ENCODE data around the gene DMRT1. TPM values are rescaled to one million over a fixed set of nuclear protein-coding genes. Genes with fewer than 3 reads are reported as not detected.
A peak's percentile ranks its signal among the peaks of the same experiment; 100 is the strongest.

The DMRT1 gene
- not detected for polyA plus RNA-seq (ENCODE audit: insufficient read length in 4 of 4)

DNA sequence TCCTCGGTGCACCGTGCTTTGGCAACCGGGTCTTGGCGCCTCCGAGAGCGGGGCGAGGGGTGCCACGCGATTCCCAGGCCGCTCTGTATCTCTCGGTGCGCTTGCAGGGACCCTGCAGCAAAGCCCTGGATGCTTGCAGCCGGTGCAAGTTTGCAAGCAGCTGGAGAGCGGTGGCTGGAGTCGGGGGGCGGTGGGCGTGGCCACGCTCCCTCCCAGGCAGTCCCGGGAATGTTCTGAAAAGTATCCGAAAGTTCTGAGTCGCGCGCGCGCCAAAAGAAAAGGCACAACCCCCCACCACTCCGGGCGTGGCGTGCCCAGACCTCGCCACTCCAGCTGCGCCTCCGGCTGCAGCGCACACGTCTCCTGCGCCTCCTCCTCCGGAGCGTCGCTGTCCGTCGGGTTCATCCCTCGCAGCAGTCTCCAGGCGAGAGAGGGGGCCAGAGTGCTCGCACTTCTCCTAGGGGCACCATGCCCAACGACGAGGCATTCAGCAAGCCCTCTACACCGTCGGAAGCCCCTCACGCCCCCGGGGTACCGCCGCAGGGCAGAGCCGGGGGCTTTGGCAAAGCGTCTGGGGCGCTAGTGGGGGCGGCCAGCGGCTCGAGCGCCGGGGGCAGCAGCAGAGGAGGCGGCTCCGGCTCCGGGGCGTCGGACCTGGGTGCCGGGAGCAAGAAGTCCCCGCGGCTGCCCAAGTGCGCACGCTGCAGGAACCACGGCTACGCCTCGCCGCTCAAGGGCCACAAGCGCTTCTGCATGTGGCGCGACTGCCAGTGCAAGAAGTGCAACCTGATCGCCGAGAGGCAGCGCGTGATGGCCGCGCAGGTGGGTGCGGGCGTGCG lies at the start of gene DMRT1:
TSS of gene DMRT1 (plus strand) at position 327 of the 839 bp plus-strand sequence. CDS start at position 469, 142 bp downstream.
- DNase-seq (ENCODE audit: low read depth in 4 of 4, low spot score in 2 of 4) = no peak

DNA sequence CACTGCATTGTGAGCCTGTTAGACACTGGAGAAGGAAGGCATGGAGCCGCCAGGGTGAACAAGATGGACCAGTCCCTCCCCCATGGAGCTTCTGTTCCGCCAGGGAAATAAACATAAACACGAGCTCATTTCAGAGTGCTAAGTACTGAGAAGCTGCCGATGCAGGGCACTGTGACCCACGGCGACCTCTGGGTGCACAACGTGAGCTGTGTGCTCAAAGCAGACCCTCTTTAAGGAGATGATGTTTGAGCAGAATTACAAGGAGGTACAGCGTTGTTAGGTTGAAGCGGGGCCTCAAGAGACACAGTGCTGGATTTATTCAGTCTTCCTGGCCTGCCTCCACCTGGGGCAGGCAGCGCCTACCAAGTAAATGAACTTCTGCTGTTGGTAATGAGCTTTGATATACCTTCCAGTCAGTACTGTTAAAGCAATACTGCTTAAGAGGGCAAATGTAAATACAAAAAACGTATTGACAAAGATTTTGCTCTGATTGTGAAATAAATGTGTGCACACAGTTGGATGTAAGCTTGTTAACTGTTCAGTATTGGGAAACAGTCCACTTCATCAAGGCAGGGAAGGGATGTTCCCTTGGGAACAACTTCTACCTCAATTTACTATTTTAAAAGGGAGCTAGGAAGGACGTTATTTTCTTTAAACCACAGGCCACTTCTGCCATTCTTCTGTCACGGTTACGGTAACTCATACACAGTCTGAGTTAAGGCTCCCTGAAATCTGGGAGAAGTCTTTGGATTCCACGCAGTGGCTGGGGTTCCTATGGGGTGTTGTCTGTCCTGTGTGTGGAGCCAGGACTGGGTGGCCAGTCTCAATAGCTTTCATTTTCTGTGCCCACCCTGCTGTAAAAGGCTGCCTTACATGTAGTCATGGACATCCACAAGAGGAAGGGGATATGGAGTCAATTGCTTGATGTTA lies 48.9 kb upstream of the DMRT1 start:
- DNase-seq (ENCODE audit: low read depth in 4 of 4, low spot score in 2 of 4) = no peak

DNA sequence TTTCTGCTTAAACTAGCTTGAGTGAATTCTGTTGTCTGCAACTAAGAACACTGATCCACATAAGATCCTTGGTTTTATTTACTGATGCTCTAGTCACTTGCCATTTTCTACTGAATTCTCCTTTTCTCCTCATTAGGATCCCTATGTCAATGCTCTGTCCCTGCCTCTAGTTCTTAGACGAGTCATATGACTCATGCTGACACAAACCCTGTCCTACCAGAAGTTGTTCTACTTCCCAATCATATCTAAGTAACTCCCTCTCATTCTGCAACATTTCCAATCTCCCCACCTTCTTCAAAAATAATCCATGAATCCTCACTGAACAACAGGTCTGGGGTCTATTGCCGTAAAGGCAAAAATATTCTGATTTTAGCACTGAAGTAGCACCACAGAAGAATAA lies 47.1 kb upstream of the DMRT1 start:
- DNase-seq (ENCODE audit: low read depth in 4 of 4, low spot score in 2 of 4) = no peak

DNA sequence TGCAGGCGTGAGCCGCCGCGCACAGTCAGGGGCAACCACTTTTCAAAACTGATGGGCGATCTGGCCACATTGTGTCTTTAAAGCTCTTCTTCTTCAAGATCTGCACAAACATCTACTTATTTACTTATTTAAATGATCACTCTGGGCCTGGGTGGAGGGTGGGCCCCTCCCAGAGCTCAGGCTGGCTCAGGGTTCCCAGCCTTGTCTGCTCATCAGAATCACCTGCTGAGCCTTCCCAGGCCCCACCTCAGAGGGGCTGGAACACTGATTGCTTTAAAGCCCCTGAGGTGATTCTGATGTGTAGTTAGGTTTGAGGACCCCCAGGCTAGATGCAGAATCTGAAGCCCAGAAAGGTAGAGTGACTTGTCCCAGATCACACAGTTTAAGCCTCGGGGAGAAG lies 45.6 kb upstream of the DMRT1 start:
- no peak for DNase-seq (ENCODE audit: low read depth in 4 of 4, low spot score in 2 of 4)

DNA sequence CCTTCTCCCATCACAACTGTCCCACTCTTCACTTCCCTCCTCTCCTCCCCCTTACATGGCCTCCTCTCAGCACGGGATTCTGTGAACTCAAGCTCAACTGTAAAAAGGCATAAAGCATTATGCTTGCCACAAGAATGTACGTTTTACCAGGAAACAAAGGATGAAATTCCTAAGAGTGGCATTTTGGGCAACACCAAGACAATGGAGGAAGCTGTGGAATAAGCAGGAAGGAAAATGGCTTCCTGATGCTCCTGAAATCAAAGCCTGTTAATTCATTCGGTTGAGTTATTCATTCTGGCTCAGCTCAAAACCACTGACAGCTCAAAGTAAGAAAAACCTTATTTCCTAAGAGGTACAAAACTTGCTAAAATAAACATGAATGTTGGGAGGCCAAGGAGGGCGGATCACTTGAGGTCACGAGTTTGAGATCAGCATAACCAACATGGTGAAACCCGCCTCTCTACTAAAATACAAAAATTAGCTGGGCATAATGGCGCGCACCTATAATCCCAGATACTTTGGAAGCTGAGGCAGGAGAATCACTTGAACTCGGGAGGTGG lies 40.8 kb upstream of the DMRT1 start:
- no peak for DNase-seq (ENCODE audit: low read depth in 4 of 4, low spot score in 2 of 4)

- peak in 2 of 4 donors; percentile 5 to 33 for DNase-seq (ENCODE audit: low read depth in 4 of 4, low spot score in 2 of 4)
Observed at GRCh38 chr9:801399-802071, 40.0 kb upstream of the DMRT1 start.

DNA sequence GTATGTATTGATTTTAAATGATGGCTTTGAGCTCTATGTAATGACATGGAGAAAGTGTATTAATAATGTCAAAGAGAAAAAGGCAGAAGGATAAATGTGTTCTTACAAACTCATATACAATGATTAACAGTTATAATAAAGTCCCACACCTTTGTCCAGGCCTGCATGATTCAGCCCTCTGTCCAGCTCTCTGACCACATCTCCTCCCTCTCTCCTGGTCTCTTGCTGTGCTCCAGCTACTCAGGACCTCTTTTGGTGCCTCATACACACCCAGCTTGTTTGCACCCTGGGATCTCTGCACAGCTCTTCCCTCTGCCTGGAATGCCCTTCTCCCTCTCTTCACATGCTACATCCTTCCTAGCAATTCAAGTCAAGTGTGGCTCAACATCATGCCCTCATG lies 37.5 kb upstream of the DMRT1 start:
- no peak for DNase-seq (ENCODE audit: low read depth in 4 of 4, low spot score in 2 of 4)

GRCh38 chr9:805151-805550 lies 36.3 kb upstream of the DMRT1 start:
- no peak for DNase-seq (ENCODE audit: low read depth in 4 of 4, low spot score in 2 of 4)

GRCh38 chr9:806285-807156 lies 35.0 kb upstream of the DMRT1 start:
- DNase-seq (ENCODE audit: low read depth in 4 of 4, low spot score in 2 of 4) = peak in 2 of 4 donors; percentile 5 to 34

DNA sequence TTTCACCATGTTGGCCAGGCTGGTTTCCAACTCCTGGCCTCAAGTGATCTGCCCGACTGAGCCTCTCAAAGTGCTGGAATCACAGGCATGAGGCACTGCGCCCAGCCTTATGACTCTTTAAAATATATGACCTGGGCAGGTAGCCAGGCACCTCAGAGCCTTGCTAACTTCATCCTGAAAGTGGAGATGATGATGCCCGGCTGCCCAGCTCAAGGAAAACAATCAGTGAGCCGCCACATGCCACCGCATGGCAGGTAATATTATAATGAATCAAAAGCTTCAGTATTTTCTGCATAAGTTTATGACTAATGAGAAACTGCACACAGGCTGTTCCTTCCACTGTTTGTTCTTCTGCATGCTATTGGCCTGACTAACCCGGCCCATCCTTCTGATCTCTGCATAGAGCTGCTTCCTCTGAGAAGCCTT lies 30.4 kb upstream of the DMRT1 start:
- DNase-seq (ENCODE audit: low read depth in 4 of 4, low spot score in 2 of 4) = no peak

DNA sequence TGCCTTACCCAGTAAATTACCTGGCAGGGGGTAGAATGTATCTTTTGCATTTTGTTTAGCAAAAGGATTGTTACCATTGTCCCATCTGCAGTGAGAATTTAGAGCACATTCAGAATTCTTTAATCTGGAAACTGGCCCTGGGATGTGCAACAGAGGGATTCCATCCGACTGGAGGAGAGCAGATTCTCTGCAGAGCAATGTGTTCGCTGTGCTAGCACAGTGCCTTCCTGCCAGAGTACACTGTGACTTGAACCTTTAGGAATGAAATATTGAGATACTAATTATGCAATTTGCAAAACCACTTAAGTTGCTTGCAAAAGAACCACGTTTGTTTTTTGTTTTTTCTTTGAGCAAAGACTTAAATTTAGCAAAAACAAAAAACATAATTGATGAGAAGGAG lies 22.5 kb upstream of the DMRT1 start:
- DNase-seq (ENCODE audit: low read depth in 4 of 4, low spot score in 2 of 4) = no peak

GRCh38 chr9:826500-827280 lies 14.8 kb upstream of the DMRT1 start:
- DNase-seq (ENCODE audit: low read depth in 4 of 4, low spot score in 2 of 4) = no peak

DNA sequence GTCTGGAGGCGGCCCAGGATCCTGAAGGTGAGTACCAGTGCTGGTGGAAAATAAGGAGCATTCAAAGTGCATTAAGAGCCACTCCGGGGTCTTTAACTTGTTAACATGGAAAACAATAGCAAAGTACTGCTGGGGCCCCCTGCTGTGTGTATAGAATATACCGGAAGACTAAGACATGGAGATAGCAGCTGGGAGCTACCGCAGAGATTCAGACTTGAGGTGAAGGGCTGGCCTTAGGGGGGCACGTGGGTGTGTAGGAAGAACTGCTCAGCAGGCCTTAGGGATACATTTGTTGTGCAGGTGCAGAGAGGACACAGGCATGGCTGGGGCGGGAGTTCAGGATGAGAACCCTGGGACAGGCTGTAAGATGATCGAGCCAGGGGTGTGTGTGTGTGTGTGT lies 1.2 kb upstream of the DMRT1 start:
- no peak for DNase-seq (ENCODE audit: low read depth in 4 of 4, low spot score in 2 of 4)

DNA sequence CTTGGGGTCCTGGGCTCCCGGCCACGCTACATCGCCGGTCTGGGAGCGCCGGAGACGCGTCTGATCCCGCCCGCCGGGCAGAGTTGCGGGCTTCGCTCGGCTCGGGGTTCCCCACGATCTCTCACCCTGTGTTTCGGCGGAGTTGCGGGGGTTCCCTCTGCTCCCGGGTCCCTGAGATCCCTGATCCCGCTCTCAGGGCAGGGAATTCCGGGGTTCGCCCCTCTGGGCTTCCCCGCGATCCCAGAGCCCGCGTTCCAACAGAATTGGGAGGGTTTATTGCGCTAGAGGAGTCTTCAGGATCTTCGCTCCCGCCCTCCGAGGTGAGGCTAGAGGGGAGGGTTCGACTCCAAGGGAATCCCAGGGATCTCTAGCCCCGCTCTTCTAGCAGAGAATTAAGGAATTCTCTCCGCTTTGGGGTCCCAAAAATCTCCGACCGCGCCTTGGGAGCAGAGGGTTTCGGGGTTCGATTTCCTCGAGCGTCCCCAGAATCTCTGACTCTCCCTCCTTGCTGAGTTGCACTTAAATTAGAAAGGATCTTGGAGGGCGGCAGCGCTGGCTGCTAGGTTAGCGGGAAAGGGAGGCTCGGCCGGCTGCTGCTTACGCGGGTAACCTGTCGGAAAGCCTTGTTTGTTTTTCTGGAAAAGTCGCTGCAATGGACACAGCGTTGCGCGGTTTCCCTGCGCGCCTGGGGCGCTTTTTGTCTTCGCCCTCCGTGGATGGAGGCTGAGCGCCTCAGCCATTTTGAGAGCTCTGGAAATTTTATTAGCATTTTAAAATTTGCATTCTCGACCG lies 1.3 kb downstream of the DMRT1 start:
- DNase-seq (ENCODE audit: low read depth in 4 of 4, low spot score in 2 of 4) = no peak

DNA sequence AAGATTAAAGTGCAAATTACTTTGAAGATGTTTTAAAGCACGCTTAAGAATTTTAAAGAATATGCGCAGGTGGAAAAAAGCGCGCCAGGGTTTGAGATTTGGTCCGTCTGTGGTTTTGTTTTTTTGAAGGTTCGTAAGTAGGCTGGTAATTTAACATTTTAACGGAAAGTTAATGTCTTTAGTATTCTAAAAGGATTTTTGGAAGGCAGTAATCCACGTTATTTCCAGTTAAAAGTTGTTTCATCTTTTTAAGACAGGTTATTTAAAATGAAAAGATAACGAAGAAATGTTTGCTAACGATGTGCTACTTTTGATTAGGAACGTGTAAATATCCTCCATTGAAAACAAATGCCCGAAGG lies 1.9 kb downstream of the DMRT1 start:
- no peak for DNase-seq (ENCODE audit: low read depth in 4 of 4, low spot score in 2 of 4)

GRCh38 chr9:846852-847251 lies 5.4 kb downstream of the DMRT1 start:
- DNase-seq (ENCODE audit: low read depth in 4 of 4, low spot score in 2 of 4) = no peak

GRCh38 chr9:847505-847904 lies 6.0 kb downstream of the DMRT1 start:
- no peak for DNase-seq (ENCODE audit: low read depth in 4 of 4, low spot score in 2 of 4)

DNA sequence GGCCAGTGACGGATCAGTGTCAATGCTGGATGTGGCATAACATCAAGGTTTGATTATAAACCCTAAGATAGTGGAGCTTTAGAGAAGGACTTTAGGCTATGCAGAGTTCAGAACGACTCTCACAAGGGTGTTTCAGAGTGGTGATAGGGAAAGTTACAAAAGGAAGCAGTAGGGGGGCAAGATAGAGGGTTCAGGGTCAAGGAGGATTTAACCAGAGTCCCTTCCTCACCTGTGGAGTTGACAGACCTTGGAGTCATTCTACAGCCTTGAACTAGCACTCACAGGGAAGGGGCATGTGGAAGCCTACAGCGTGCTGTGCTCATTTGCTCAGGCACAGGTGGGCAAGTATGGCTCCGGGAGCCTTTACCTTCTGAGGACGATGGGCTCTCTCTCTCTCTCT lies 7.9 kb downstream of the DMRT1 start:
- no peak for DNase-seq (ENCODE audit: low read depth in 4 of 4, low spot score in 2 of 4)

Data from left renal cortex interstitium (tissue), 4 donors.